Fibroblast of peridontal ligament (primary cell): Measurements from ENCODE around the gene FCER2.

Experiments used
- DNase-seq: peaks from one replicate; pipeline ENCODE4 v3.0.0-alpha.2; 2010; ENCODE audit errors: extremely low read depth

Gene FCER2

GRCh38 chr19:7677669-7678311 lies 24.1 kb downstream of the FCER2 start:
- no peak for DNase-seq

- DNase-seq, result no peak
Observed at GRCh38 chr19:7676854-7677253, 25.1 kb downstream of the FCER2 start, which contains the start of gene MCEMP1. Gene MCEMP1 (plus strand): TSS chr19:7677090. CDS start chr19:7677121, 31 bp downstream.

- no peak for DNase-seq
Observed at GRCh38 chr19:7676376-7676775, 25.6 kb downstream of the FCER2 start.

- DNase-seq, result peak; percentile 79
Observed at GRCh38 chr19:7674010-7675005, 27.6 kb downstream of the FCER2 start.

- DNase-seq, result no peak
Observed at GRCh38 chr19:7672522-7672921, 29.4 kb downstream of the FCER2 start.

- DNase-seq, result no peak
Observed at GRCh38 chr19:7670790-7671189, 31.1 kb downstream of the FCER2 start.

GRCh38 chr19:7670150-7670783 lies 31.7 kb downstream of the FCER2 start:
- no peak for DNase-seq

GRCh38 chr19:7669641-7670040 lies 32.3 kb downstream of the FCER2 start:
- no peak for DNase-seq

- no peak for DNase-seq
Observed at GRCh38 chr19:7668842-7669241, 33.1 kb downstream of the FCER2 start, which contains the start of gene RETN. Gene RETN (plus strand): TSS chr19:7669049. CDS start chr19:7669327, 278 bp downstream.

GRCh38 chr19:7665076-7665475 lies 36.9 kb downstream of the FCER2 start:
- DNase-seq, result peak; percentile 88

- no peak for DNase-seq
Observed at GRCh38 chr19:7663706-7664105, 38.2 kb downstream of the FCER2 start.

- DNase-seq, result no peak
Observed at GRCh38 chr19:7662657-7663056, 39.3 kb downstream of the FCER2 start.

GRCh38 chr19:7661744-7662538 lies 40.0 kb downstream of the FCER2 start:
- DNase-seq, result no peak

- peak; percentile 13 for DNase-seq
Observed at GRCh38 chr19:7658219-7658686, 43.7 kb downstream of the FCER2 start.

GRCh38 chr19:7657131-7657751 lies 44.7 kb downstream of the FCER2 start:
- peak; percentile 23 for DNase-seq

- DNase-seq, result no peak
Observed at GRCh38 chr19:7655581-7655980, 46.4 kb downstream of the FCER2 start.

- no peak for DNase-seq
Observed at GRCh38 chr19:7654401-7654800, 47.5 kb downstream of the FCER2 start.

- peak; percentile 71 for DNase-seq
Observed at GRCh38 chr19:7652061-7652641, 49.8 kb downstream of the FCER2 start.

GRCh38 chr19:7650148-7650547 lies 51.8 kb downstream of the FCER2 start:
- DNase-seq, result no peak

GRCh38 chr19:7648265-7649014 lies 53.5 kb downstream of the FCER2 start:
- no peak for DNase-seq
